NB4 (cell line): Measurements from ENCODE around the gene AFAP1.

ENCODE experiments used
- CTCF ChIP-seq: IDR thresholded peaks from one replicate; pipeline ENCODE4 v1.5.1; 2012; ENCODE audit warnings: low read depth, low read length
- MAX ChIP-seq: IDR thresholded peaks from 2 replicates; pipeline ENCODE4 v1.6.1; 2011; ENCODE audit warnings: low read depth, low read length
- MYC ChIP-seq: IDR thresholded peaks from 2 replicates; pipeline ENCODE4 v1.6.1; 2011; ENCODE audit warnings: low read depth, low read length
- POLR2A ChIP-seq: IDR thresholded peaks from 2 replicates; pipeline ENCODE4 v1.6.1; 2011; ENCODE audit warnings: mild to moderate bottlenecking; ENCODE audit not compliant: insufficient read length; ENCODE audit errors: extremely low read depth

- TF ChIP-seq CTCF: no peak
- TF ChIP-seq POLR2A: no peak
- no peak for TF ChIP-seq MYC
- TF ChIP-seq MAX: no peak
These were observed 195.4 kb downstream of the AFAP1 start for GRCh38 chr4:7744142-7744804.
